Measurements from ENCODE around the gene SPAG16. TPM values are rescaled to one million over a fixed set of nuclear protein-coding genes. Genes with fewer than 3 reads are reported as not detected.

Gene SPAG16
- total RNA-seq, 1 experiment from 2014 or later: 13.0 TPM

- intact Hi-C loops (cut with micrococcal nuclease; ENCODE audit: unreplicated experiment): no loop called here
- in situ Hi-C loops (cut with HindIII; ENCODE audit: low pct_unique_long_range_greater_than_20kb, low sequenced_read_pairs): no loop called here
- no peak for ATAC-seq
- POLR2A ChIA-PET: no interaction called here
- DNase-seq (ENCODE audit: low read depth, low spot score): no peak
- CTCF ChIA-PET: no interaction called here
- H3K9me3 ChIP-seq (ENCODE audit: control insufficient read depth, insufficient read depth, low read depth, low read length): no peaks in the 10 kb centered on the region
- H3K36me3 ChIP-seq (ENCODE audit: control insufficient read depth, insufficient read depth, low read length): no peaks in the 10 kb centered on the region
- no peak overlapping the region for H3K27ac ChIP-seq (ENCODE audit: low read length)
- no peak overlapping the region for H3K4me3 ChIP-seq (ENCODE audit: low read depth in 2 of 2, low read length in 2 of 2)
- no peak for TF ChIP-seq REST (IDR thresholded peaks at IDR 0.05; ENCODE audit: insufficient read depth in 1 of 2, low read depth in 2 of 2, low read length in 1 of 2)
- no peak for TF ChIP-seq CTCF (IDR thresholded peaks at IDR 0.05)
- no peak for TF ChIP-seq POLR2AphosphoS5 (IDR thresholded peaks at IDR 0.05; ENCODE audit: low read depth, low read length)
- no peak for TF ChIP-seq TCF7L2 (IDR thresholded peaks at IDR 0.05; ENCODE audit: low read depth, low read length)
- TF ChIP-seq SIN3A (IDR thresholded peaks at IDR 0.05; ENCODE audit: borderline replicate concordance, insufficient read depth, low read depth, low read length): no peak
- H3K4me1 ChIP-seq (ENCODE audit: control insufficient read depth, insufficient read depth, low read length): no peaks in the 10 kb centered on the region
- no peaks in the 10 kb centered on the region for H3K27me3 ChIP-seq (ENCODE audit: control insufficient read depth, insufficient read depth, low read length)
- BruUV-seq (replicated peaks): no TSS peak
These were observed 1167.4 kb downstream of the SPAG16 start for GRCh38 chr2:214451516-214452275.

Small RNA genes lying within 50 kb of the gene (microRNA-seq; reads per million reads assigned to microRNA genes)
- gene MIR4438 (ENCODE audit: unreplicated experiment): not detected

Other genes with a start within 250 kb of the SPAG16 start
- gene IKZF2, start 132.9 kb upstream of the SPAG16 start, total RNA-seq (2021; ENCODE audit: unreplicated experiment): 0.44 TPM

Data from Panc1 (cell line).